PC-3 (cell line): ENCODE results near the gene SLC9B1. TPM values are rescaled to one million over a fixed set of nuclear protein-coding genes. Genes with fewer than 3 reads are reported as not detected.
"Not testable (repeated sequence)": the region's sequence is repeated elsewhere in the genome, so short reads cannot be mapped to it uniquely, and the experiment has no call there.

Experiments used
- ATAC-seq: fragments of 200-7000 bp; cut with Tn5 transposase; 2 replicates; pipeline ENCODE4 v1.9.1; 2020; ENCODE audit warnings: mild to moderate bottlenecking, moderate library complexity
- BruUV-seq: library from RNA; stranded (reverse); fragments of 400-500 nt; replicated peaks from 2 replicates; lab custom pipeline; 2021; lab: Mats Ljungman, UMichigan
- CTCF ChIA-PET: fragments of 300-600 bp; sonication (Branson Sonifier 250); formaldehyde crosslinking; loops from one replicate; lab custom pipeline; 2022; ENCODE audit warnings: antibody characterized with exemption; lab: Charles Lee
- POLR2A ChIA-PET: fragments of 300-600 bp; sonication (Branson Sonifier 250); formaldehyde crosslinking; loops from one replicate; lab custom pipeline; 2022; ENCODE audit warnings: antibody characterized with exemption; ENCODE audit not compliant: unreplicated experiment; lab: Charles Lee
- DNase-seq: peaks from one replicate; pipeline ENCODE4 v3.0.0-alpha.2; 2015
- H2AFZ ChIP-seq: fragments of 300-600 bp; sonication (generic); 2 replicates; pipeline ENCODE4 v1.6.0; 2016; ENCODE audit warnings: antibody characterized with exemption, low read length
- H3F3A ChIP-seq: fragments of 300-600 bp; sonication (generic); one replicate; pipeline ENCODE4 v1.6.0; 2017; ENCODE audit warnings: antibody characterized with exemption, low read length, control low read depth, mild to moderate bottlenecking; ENCODE audit not compliant: unreplicated experiment
- H3K27ac ChIP-seq: fragments of 300-600 bp; sonication (generic); 2 replicates; pipeline ENCODE4 v1.5.1; 2016; ENCODE audit warnings: mild to moderate bottlenecking, low read length
- H3K27me3 ChIP-seq: fragments of 300-600 bp; sonication (generic); 2 replicates; pipeline ENCODE4 v1.6.1; 2016; ENCODE audit warnings: low read length, mixed read lengths
- H3K36me3 ChIP-seq: fragments of 300-600 bp; sonication (generic); 2 replicates; pipeline ENCODE4 v1.6.1; 2016; ENCODE audit warnings: low read depth, mixed run types, low read length, mixed read lengths
- H3K4me1 ChIP-seq: fragments of 300-600 bp; sonication (generic); 2 replicates; pipeline ENCODE4 v1.5.1; 2016; ENCODE audit warnings: low read length; ENCODE audit not compliant: insufficient read depth
- H3K4me2 ChIP-seq: fragments of 300-600 bp; sonication (generic); 2 replicates; pipeline ENCODE4 v1.6.0; 2016; ENCODE audit warnings: low read length
- H3K4me3 ChIP-seq: fragments of 300-600 bp; sonication (generic); 2 replicates; pipeline ENCODE4 v1.5.1; 2016; ENCODE audit warnings: mild to moderate bottlenecking, low read length, mixed read lengths
- H3K79me2 ChIP-seq: fragments of 300-600 bp; sonication (generic); 2 replicates; pipeline ENCODE4 v1.6.1; 2017; ENCODE audit warnings: low read length, mixed read lengths
- H3K9ac ChIP-seq: fragments of 300-600 bp; sonication (generic); 2 replicates; pipeline ENCODE4 v1.6.0; 2016; ENCODE audit warnings: mild to moderate bottlenecking, low read length
- H3K9me2 ChIP-seq: fragments of 300-600 bp; sonication (generic); replicated peaks from 2 replicates; pipeline ENCODE4 v1.6.1; 2016; ENCODE audit warnings: mixed run types, low read length, mixed read lengths
- H3K9me3 ChIP-seq: fragments of 300-600 bp; sonication (generic); 2 replicates; pipeline ENCODE4 v1.6.1; 2016; ENCODE audit warnings: low read length, mixed read lengths
- H4K20me1 ChIP-seq: fragments of 300-600 bp; sonication (generic); 2 replicates; pipeline ENCODE4 v1.6.1; 2016; ENCODE audit warnings: low read length, mixed read lengths
- CTCF ChIP-seq: fragments of 300-600 bp; sonication (generic); conservative IDR thresholded peaks from 2 replicates; pipeline ENCODE4 v1.5.1; 2017; ENCODE audit warnings: antibody characterized with exemption, low read depth, mild to moderate bottlenecking, low read length
- EZH2 ChIP-seq: fragments of 300-600 bp; sonication (generic); IDR thresholded peaks from one replicate; pipeline ENCODE4 v1.6.1; 2017; ENCODE audit warnings: antibody characterized with exemption, mild to moderate bottlenecking, low read length; ENCODE audit not compliant: unreplicated experiment
- EZH2phosphoT487 ChIP-seq: fragments of 300-600 bp; sonication (generic); IDR thresholded peaks from 2 replicates; pipeline ENCODE4 v1.6.1; 2018; ENCODE audit warnings: mild to moderate bottlenecking, antibody characterized with exemption, low read length, borderline replicate concordance
- intact Hi-C: fragments of 100-400 bp; cut with micrococcal nuclease; formaldehyde crosslinking; loops from 2 replicates; pipeline ENCODE4 v1.9.0; 2023
- total RNA-seq: library from RNA; depleted of rRNA; stranded (reverse); fragments of >200 nt; gene quantifications from 2 replicates; pipeline ENCODE4 v1.2.3, GENCODE V29; 2014

SLC9B1 gene
- total RNA-seq, 1 experiment from 2014 or later = not detected

DNA sequence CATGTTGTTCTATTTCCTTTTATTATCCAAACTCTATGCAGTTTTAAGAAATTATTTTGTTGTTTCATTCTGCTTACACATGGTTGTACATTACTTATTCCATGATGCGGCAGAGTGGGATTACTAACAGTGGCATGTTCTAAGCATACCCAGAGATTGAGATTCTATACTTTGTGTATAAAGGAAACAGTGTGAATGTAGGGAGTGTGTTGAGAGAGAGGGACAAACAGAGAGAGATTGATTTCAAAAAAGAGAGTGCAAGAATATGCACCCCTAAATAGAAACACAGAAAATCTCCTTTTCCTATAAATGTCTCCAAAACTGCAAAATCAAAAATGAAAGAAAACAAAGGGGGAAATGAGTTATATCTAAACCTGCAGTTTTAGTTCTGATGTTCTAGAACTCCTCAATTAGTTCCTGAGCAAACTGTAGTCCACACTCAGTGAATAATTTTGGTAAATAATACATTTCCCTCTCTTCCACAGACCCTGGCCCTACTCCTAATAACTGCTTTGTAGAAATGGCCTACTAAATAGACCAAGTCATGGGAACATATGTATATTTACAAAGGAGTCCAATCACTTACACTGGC, 31.0 kb downstream of the SLC9B1 start:
- Histone ChIP-seq H3K27ac (no peak overlapping the region), H3K4me2 (no peak overlapping the region), H3K36me3 (no peaks in the 10 kb centered on the region), H3K9me2 (no peaks in the 10 kb centered on the region), H3K9me3 (no peaks in the 10 kb centered on the region), H3K4me1 (no peaks in the 10 kb centered on the region), H3K79me2 (no peaks in the 10 kb centered on the region), H2AFZ (no peak overlapping the region), H3K27me3 (no peaks in the 10 kb centered on the region), H3F3A (no peaks in the 10 kb centered on the region), H4K20me1 (no peaks in the 10 kb centered on the region), H3K4me3 (no peak overlapping the region), H3K9ac (no peak overlapping the region)
- ChIA-PET CTCF (no interaction called here), POLR2A (no interaction called here)
- intact Hi-C loops = no loop called here
- no TSS peak for BruUV-seq
- DNase-seq (no peak), ATAC-seq (no peak)
- TF ChIP-seq CTCF (no peak), EZH2phosphoT487 (no peak), EZH2 (no peak)

DNA sequence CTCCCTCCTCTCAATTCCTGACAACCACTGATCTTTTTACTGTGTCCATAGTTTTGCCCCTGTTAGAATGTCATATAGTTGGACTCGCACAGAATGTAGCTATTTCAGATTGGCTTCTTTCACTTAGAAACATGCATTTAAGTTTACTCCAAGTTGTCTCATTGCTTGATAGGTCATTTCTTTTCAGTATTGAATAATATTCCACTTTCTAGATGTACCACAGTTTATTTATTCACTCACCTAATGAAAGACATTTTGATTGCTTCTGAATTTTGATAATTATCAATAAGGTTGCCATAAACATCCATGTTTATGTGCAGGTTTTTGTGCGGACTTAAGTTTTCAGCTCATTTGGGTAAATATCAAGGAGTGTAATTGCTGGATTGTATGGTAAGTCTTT, 38.5 kb downstream of the SLC9B1 start:
- ATAC-seq = no peak

GRCh38 chr4:102961813-102962212, 57.7 kb downstream of the SLC9B1 start:
- not testable (repeated sequence) for ATAC-seq

More for the DNA sequence above, 38.5 kb downstream of the SLC9B1 start:
- no TSS peak for BruUV-seq
- no peak for DNase-seq
- Histone ChIP-seq H3K27me3 (no peaks in the 10 kb centered on the region), H3K4me1 (no peaks in the 10 kb centered on the region), H3K4me2 (no peak overlapping the region), H3K79me2 (no peaks in the 10 kb centered on the region), H3K9ac (no peak overlapping the region), H3K27ac (no peak overlapping the region), H3K36me3 (no peaks in the 10 kb centered on the region), H2AFZ (no peak overlapping the region), H3F3A (no peaks in the 10 kb centered on the region), H3K9me3 (no peaks in the 10 kb centered on the region), H3K4me3 (no peak overlapping the region), H4K20me1 (no peaks in the 10 kb centered on the region), H3K9me2 (no peaks in the 10 kb centered on the region)
- CTCF ChIA-PET = no interaction called here
- POLR2A ChIA-PET = no interaction called here
- TF ChIP-seq CTCF = no peak
- TF ChIP-seq EZH2 = no peak
- TF ChIP-seq EZH2phosphoT487 = no peak
- intact Hi-C loops = no loop called here

More at GRCh38 chr4:102961813-102962212, 57.7 kb downstream of the SLC9B1 start:
- H3K27ac ChIP-seq, BruUV-seq, H4K20me1 ChIP-seq, H3K9ac ChIP-seq, DNase-seq, H3K9me3 ChIP-seq, H3K4me1 ChIP-seq, H3K4me3 ChIP-seq, CTCF ChIA-PET, H3F3A ChIP-seq, H2AFZ ChIP-seq, H3K36me3 ChIP-seq, intact Hi-C loops, POLR2A ChIA-PET, H3K9me2 ChIP-seq, H3K4me2 ChIP-seq, H3K27me3 ChIP-seq, H3K79me2 ChIP-seq: not testable (repeated sequence)
